Measurements from ENCODE around the gene WNK2.
"Not testable (repeated sequence)": the region's sequence is repeated elsewhere in the genome, so short reads cannot be mapped to it uniquely, and the experiment has no call there.

The WNK2 gene

GRCh38 chr9:93319992-93320500 is 136.1 kb downstream of the WNK2 start:
- H3K27ac ChIP-seq (ENCODE audit: low read length) = no peak overlapping the region
- no peaks in the 10 kb centered on the region for H3K4me1 ChIP-seq (ENCODE audit: insufficient read depth, low read length)
- H3K4me3 ChIP-seq (ENCODE audit: low read length) = no peak overlapping the region
- no peaks in the 10 kb centered on the region; the same call in 1 of the 2 replicates for H3K36me3 ChIP-seq (ENCODE audit: insufficient read depth, low read depth, low read length)
- no peak overlapping the region for H3K9ac ChIP-seq (ENCODE audit: low read depth, low read length)
- H3K9me3 ChIP-seq (ENCODE audit: insufficient read depth, low read depth, low read length) = no peaks in the 10 kb centered on the region; the same call in 1 of the 2 replicates
- H3K27me3 ChIP-seq (ENCODE audit: insufficient read depth, low read length) = no peaks in the 10 kb centered on the region

- H3K4me1 ChIP-seq (ENCODE audit: insufficient read depth, low read length) = no peaks in the 10 kb centered on the region
- no peak overlapping the region for H3K4me3 ChIP-seq (ENCODE audit: low read length)
- no peaks in the 10 kb centered on the region for H3K27me3 ChIP-seq (ENCODE audit: insufficient read depth, low read length)
- no peaks in the 10 kb centered on the region; the same call in 1 of the 2 replicates for H3K36me3 ChIP-seq (ENCODE audit: insufficient read depth, low read depth, low read length)
- H3K9me3 ChIP-seq (ENCODE audit: insufficient read depth, low read depth, low read length) = no peaks in the 10 kb centered on the region; the same call in 1 of the 2 replicates
- no peak overlapping the region for H3K9ac ChIP-seq (ENCODE audit: low read depth, low read length)
- no peak overlapping the region for H3K27ac ChIP-seq (ENCODE audit: low read length)
These were observed 136.8 kb downstream of the WNK2 start for GRCh38 chr9:93320591-93321219.

- Histone ChIP-seq H3K27ac (ENCODE audit: low read length) (no peak overlapping the region), H3K27me3 (ENCODE audit: insufficient read depth, low read length) (no peaks in the 10 kb centered on the region), H3K9me3 (ENCODE audit: insufficient read depth, low read depth, low read length) (no peaks in the 10 kb centered on the region; the same call in 1 of the 2 replicates), H3K4me3 (ENCODE audit: low read length) (no peak overlapping the region), H3K36me3 (ENCODE audit: insufficient read depth, low read depth, low read length) (peaks cover 2% of the 10 kb centered on the region), H3K4me1 (ENCODE audit: insufficient read depth, low read length) (no peaks in the 10 kb centered on the region), H3K9ac (ENCODE audit: low read depth, low read length) (no peak overlapping the region)
These were observed 137.3 kb downstream of the WNK2 start for GRCh38 chr9:93321220-93321610.

GRCh38 chr9:93323446-93323954 is 139.6 kb downstream of the WNK2 start:
- not testable (repeated sequence) for H3K27ac ChIP-seq (ENCODE audit: low read length); H3K27me3 ChIP-seq (ENCODE audit: insufficient read depth, low read length); H3K4me3 ChIP-seq (ENCODE audit: low read length); H3K9me3 ChIP-seq (ENCODE audit: insufficient read depth, low read depth, low read length); H3K36me3 ChIP-seq (ENCODE audit: insufficient read depth, low read depth, low read length); H3K9ac ChIP-seq (ENCODE audit: low read depth, low read length); H3K4me1 ChIP-seq (ENCODE audit: insufficient read depth, low read length)

GRCh38 chr9:93324191-93324834 is 140.4 kb downstream of the WNK2 start:
- H3K36me3 ChIP-seq (ENCODE audit: insufficient read depth, low read depth, low read length) = peaks cover 8% of the 10 kb centered on the region
- H3K4me1 ChIP-seq (ENCODE audit: insufficient read depth, low read length) = no peaks in the 10 kb centered on the region
- H3K27me3 ChIP-seq (ENCODE audit: insufficient read depth, low read length) = no peaks in the 10 kb centered on the region
- no peaks in the 10 kb centered on the region for H3K9me3 ChIP-seq (ENCODE audit: insufficient read depth, low read depth, low read length)
- no peak overlapping the region for H3K9ac ChIP-seq (ENCODE audit: low read depth, low read length)
- H3K4me3 ChIP-seq (ENCODE audit: low read length) = no peak overlapping the region
- no peak overlapping the region for H3K27ac ChIP-seq (ENCODE audit: low read length)

GRCh38 chr9:93325307-93326035 is 141.5 kb downstream of the WNK2 start:
- Histone ChIP-seq H3K4me3 (ENCODE audit: low read length) (no peak overlapping the region), H3K4me1 (ENCODE audit: insufficient read depth, low read length) (no peaks in the 10 kb centered on the region), H3K9me3 (ENCODE audit: insufficient read depth, low read depth, low read length) (no peaks in the 10 kb centered on the region), H3K27ac (ENCODE audit: low read length) (no peak overlapping the region), H3K36me3 (ENCODE audit: insufficient read depth, low read depth, low read length) (peaks cover 11% of the 10 kb centered on the region), H3K27me3 (ENCODE audit: insufficient read depth, low read length) (no peaks in the 10 kb centered on the region), H3K9ac (ENCODE audit: low read depth, low read length) (no peak overlapping the region)

- H3K4me1 ChIP-seq (ENCODE audit: insufficient read depth, low read length) = no peaks in the 10 kb centered on the region
- H3K36me3 ChIP-seq (ENCODE audit: insufficient read depth, low read depth, low read length) = peaks cover 15% of the 10 kb centered on the region
- H3K4me3 ChIP-seq (ENCODE audit: low read length) = no peak overlapping the region
- H3K27me3 ChIP-seq (ENCODE audit: insufficient read depth, low read length) = no peaks in the 10 kb centered on the region
- no peaks in the 10 kb centered on the region for H3K9me3 ChIP-seq (ENCODE audit: insufficient read depth, low read depth, low read length)
- no peak overlapping the region for H3K27ac ChIP-seq (ENCODE audit: low read length)
- H3K9ac ChIP-seq (ENCODE audit: low read depth, low read length) = no peak overlapping the region
These were observed 142.1 kb downstream of the WNK2 start for GRCh38 chr9:93326056-93326455.

GRCh38 chr9:93326654-93327053 is 142.7 kb downstream of the WNK2 start:
- H3K36me3 ChIP-seq (ENCODE audit: insufficient read depth, low read depth, low read length) = peaks cover 21% of the 10 kb centered on the region
- H3K9ac ChIP-seq (ENCODE audit: low read depth, low read length) = no peak overlapping the region
- H3K27me3 ChIP-seq (ENCODE audit: insufficient read depth, low read length) = no peaks in the 10 kb centered on the region
- no peak overlapping the region for H3K4me3 ChIP-seq (ENCODE audit: low read length)
- H3K27ac ChIP-seq (ENCODE audit: low read length) = no peak overlapping the region
- H3K9me3 ChIP-seq (ENCODE audit: insufficient read depth, low read depth, low read length) = no peaks in the 10 kb centered on the region
- no peaks in the 10 kb centered on the region for H3K4me1 ChIP-seq (ENCODE audit: insufficient read depth, low read length)

- Histone ChIP-seq H3K9me3 (ENCODE audit: insufficient read depth, low read depth, low read length) (no peaks in the 10 kb centered on the region), H3K27me3 (ENCODE audit: insufficient read depth, low read length) (no peaks in the 10 kb centered on the region), H3K27ac (ENCODE audit: low read length) (no peak overlapping the region), H3K4me1 (ENCODE audit: insufficient read depth, low read length) (no peaks in the 10 kb centered on the region), H3K9ac (ENCODE audit: low read depth, low read length) (no peak overlapping the region), H3K36me3 (ENCODE audit: insufficient read depth, low read depth, low read length) (peaks cover 40% of the 10 kb centered on the region), H3K4me3 (ENCODE audit: low read length) (no peak overlapping the region)
These were observed 145.8 kb downstream of the WNK2 start for GRCh38 chr9:93329629-93330280.

GRCh38 chr9:93332317-93332716 is 148.4 kb downstream of the WNK2 start:
- H3K27me3 ChIP-seq (ENCODE audit: insufficient read depth, low read length) = no peaks in the 10 kb centered on the region
- no peak overlapping the region for H3K4me3 ChIP-seq (ENCODE audit: low read length)
- peaks cover under 1% of the 10 kb centered on the region; the same call in 1 of the 2 replicates for H3K9me3 ChIP-seq (ENCODE audit: insufficient read depth, low read depth, low read length)
- H3K4me1 ChIP-seq (ENCODE audit: insufficient read depth, low read length) = no peaks in the 10 kb centered on the region
- peaks cover 36% of the 10 kb centered on the region for H3K36me3 ChIP-seq (ENCODE audit: insufficient read depth, low read depth, low read length)
- no peak overlapping the region for H3K9ac ChIP-seq (ENCODE audit: low read depth, low read length)
- H3K27ac ChIP-seq (ENCODE audit: low read length) = no peak overlapping the region

- Histone ChIP-seq H3K4me3 (ENCODE audit: low read length) (no peak overlapping the region), H3K9me3 (ENCODE audit: insufficient read depth, low read depth, low read length) (peaks cover 29% of the 10 kb centered on the region), H3K36me3 (ENCODE audit: insufficient read depth, low read depth, low read length) (peaks cover 37% of the 10 kb centered on the region), H3K9ac (ENCODE audit: low read depth, low read length) (no peak overlapping the region), H3K4me1 (ENCODE audit: insufficient read depth, low read length) (no peaks in the 10 kb centered on the region), H3K27ac (ENCODE audit: low read length) (no peak overlapping the region), H3K27me3 (ENCODE audit: insufficient read depth, low read length) (no peaks in the 10 kb centered on the region)
These were observed 152.8 kb downstream of the WNK2 start for GRCh38 chr9:93336720-93337119.
